DLD1 (cell line): ENCODE results near the gene PHOX2B.
"Not testable (repeated sequence)": the region's sequence is repeated elsewhere in the genome, so short reads cannot be mapped to it uniquely, and the experiment has no call there.

ENCODE experiments used
- in situ Hi-C: cut with HindIII; loops from 2 replicates; pipeline ENCODE4 v1.10.0; 2017; ENCODE audit warnings: low sequenced_read_pairs

The PHOX2B gene

DNA sequence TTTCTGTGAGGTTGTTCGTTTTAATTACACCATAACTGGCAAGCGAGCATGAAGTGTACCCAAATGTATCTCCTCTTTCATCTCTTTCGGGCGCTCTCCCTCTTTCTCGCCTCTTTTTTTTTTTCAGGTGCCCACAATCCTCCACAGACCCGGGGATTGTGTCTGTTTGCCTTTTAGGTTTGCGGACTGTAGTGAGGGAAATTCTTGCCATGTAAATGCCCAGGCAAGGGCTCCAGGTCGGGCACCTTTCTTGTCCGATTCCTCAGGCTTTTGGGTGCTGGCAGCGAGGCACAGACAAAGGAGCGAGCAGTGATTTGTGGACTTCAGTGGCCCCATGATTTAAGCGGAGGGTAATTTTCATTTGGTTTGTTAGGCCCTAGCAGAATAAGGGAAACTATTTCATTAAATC lies 1.1 kb upstream of the PHOX2B start:
- in situ Hi-C loops, result no loop called here

DNA sequence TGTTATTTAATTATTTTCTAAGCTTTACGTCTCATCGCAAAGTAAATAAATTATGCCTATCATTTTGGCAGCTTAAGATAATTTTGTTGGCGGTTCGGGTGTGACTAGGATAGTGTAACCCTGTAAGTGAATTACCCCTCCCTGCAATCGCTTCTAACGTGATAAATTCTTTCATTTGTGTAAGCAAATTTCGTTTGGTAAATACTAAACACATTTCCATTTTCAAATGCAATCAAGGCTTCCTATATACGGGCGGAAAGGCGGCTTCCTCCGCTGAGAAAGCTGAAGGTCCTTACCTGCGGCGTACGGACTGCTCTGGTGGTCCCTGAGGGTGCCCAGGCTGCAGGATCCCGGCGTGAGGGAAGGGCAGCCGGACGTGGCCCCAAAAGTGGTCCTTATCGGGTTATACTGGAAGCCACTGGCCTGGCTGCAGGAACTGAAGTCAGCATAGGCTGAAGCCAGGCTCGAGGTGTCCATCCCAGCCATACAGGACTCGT lies 403 bp downstream of the PHOX2B start:
- in situ Hi-C loops, result no loop called here

DNA sequence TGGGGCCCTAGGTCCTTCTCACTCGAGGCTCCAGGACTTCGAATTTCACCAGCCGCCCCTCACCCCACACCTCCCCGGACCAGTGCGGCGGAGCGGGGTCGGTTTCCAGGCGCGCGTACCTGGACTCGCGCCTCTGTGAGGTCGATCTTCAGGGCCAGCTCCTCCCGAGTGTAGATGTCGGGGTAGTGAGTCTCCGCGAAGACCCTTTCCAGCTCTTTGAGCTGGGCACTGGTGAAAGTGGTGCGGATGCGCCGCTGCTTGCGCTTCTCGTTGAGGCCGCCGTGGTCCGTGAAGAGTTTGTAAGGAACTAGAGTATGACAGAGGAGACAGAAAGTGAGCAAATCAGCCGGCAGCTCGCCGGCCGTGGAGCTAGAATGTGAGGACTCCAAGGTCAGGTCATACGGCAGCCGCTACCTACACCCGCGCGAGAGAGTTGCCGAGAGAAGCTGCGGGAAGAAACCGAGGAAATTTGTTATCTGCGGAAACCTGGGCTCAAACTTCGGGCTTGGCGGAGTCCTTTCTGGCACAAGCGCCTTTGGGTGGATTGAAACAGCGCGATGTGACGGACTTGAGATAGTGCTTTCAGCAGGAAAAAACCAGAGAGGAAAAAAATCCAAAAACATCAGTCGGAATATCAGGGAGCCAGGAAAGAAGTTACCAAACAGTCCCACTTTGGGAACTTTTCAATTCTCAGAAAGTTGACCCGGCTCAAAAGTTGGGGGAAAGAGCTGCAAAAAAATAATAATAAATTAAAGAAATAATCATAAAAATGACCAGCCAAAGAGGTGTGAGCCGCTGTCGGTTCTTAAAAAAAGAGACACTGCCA lies 1.1 kb downstream of the PHOX2B start:
- in situ Hi-C loops, result no loop called here

DNA sequence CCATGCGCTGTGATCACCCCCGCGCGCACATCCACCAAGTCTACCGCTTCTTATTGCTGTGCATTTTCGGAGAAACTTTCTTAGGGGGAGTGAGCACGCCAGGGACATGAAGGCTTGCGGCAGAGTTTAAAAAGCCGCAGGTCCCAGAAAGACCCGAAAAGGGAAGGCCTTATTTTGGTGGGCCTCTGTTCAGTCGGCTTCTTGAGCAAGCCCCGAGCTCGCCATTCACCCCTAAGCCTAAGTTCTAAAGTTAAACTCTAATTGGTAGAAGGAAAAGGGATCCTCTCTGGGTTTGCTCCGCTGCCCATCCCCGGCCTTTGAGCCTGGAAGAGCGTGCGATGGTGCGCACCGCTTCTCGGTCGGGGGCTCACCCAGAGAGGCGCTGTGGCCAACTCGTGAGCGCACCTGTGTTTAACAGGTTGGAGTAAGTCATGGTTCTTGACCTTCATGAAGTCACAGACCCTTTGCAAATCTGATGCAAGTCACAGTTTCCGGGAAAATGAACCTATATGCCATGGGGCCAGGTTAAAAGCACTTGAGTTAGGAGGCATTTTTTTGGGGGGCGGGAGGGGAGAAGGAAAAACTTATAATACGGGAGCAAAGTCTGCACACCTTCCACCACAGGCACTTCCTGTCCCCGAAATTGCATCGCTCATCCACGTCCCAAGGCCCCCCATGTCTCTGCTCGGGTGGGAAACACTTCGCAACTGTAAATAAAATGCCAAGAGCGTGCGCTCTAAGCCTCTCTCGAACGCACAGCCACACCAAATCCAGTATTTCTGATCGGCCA lies 1.9 kb downstream of the PHOX2B start:
- in situ Hi-C loops, result no loop called here

DNA sequence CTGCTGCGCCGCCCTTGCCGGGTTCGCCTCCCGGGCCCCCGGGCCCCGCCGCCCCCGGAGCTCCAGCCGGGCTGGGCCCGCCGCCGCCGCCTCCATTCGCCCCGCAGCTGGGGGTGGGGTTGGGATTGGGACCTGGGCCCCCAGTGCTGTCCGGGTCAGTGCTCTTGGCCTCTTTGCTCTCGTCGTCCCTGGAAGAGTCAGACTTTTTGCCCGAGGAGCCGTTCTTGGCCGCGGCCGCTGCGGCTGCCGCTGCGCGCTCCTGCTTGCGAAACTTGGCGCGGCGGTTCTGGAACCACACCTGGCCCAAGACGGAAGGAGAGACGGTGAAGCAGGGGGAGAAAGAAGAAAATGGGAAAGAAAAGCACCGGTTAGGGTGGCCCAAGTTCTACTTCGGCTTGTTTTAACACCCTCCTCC lies 2.5 kb downstream of the PHOX2B start:
- in situ Hi-C loops, result no loop called here

DNA sequence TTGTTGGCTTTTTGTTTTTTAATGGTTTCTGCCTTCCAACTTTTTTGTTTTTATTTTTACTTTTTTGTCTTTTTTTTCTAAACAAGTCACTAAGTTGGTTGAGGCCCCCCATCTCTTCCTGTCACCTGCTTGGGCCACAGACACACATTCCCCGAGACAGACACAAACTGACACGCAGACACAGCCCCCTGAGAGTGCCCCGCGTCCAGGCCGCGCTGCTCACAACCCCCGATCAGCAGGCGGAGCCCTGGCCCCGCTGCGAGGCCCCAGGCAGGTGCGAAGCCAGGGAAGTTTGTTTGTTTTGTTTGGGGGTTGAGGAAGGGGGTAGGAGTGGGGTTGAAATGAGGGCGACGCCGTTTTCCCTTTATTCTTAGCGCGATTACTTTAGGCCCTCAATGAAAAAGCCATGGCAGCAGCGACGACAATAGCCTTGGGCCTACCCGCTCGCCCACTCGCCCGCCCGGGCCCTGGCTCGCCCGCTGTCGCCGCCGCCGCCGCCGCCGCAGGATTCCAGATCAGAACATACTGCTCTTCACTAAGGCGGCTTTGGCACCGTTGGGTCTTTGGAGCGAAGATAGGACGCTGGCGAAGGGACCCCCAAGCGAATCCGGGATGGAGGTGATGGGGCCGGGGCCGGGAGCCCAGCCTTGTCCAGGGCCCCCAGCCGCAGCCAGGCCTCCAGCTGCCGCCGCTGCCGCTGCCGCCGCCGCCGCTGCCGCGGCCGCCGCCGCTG lies 3.1 kb downstream of the PHOX2B start:
- in situ Hi-C loops, result no loop called here

DNA sequence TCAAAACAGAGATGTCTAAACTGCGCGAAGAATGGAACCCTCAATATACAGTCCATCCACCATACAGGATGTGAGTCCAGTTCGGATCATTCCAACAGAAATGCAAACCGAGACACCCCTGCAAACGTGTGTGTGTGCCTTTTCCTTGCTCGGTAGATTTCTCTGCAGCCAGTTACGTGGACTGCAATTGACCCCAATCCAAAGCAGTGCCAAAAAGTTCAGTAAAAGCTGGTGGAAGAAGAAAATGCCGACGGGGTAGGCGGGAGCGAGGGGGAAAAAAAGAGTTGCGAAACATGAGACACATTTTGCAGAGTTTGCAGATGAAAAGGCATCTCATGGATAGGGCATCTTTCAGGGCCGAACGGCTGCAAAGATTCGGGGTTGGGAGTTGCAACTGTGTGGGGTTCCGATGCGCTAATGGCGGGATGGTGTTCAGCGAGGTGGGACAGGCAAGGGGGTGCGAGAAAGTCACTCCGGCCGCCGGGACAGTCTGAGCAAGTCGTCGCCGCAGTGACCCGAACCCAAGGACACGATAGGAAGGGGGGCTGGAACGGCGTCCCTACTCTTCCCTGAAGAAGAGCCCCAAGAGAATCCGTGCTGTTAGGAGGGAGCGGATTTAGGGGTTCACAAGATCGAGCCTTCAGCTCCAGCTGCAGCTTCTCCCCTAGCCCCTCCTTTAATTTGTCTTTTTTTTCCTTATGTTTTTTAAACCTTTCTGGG lies 3.8 kb downstream of the PHOX2B start:
- in situ Hi-C loops, result no loop called here

DNA sequence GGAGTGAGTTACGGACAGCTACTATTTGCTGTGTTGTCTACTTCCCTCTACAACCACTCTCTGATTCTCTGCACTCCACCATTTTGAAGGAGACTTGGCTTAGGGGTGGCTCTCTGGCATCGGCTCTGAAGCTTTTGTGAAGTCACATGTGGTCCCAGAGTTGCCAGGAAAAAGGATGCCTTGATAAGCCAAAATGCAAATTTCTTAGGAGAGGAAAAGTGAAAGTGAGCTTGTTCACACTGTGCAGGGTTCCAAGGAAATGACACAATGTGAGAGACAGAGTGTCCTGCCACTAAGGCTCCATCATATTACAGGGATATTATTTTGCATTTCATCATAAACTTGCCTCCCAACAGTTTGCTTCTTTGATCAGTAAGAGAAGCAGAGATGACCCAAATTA lies 7.2 kb downstream of the PHOX2B start:
- in situ Hi-C loops, result no loop called here

DNA sequence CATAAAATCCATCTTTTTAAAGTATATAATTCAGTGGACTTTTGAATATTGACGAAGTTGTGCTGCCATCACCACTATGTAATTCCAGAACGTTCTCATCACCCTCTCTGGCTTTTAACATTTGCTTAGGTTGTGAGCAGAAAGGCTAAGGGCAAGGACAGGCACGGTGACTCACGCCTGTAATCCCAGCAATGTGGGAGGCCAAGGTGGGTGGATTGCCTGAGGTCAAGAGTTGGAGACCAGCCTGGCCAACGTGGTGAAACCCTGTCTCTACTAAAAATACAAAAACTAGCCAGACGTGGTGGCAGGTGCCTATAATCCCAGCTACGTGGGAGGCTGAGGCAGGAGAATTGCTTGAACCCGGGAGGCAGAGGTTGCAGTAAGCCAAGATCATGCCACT lies 11.0 kb downstream of the PHOX2B start:
- in situ Hi-C loops, result not testable (repeated sequence)

DNA sequence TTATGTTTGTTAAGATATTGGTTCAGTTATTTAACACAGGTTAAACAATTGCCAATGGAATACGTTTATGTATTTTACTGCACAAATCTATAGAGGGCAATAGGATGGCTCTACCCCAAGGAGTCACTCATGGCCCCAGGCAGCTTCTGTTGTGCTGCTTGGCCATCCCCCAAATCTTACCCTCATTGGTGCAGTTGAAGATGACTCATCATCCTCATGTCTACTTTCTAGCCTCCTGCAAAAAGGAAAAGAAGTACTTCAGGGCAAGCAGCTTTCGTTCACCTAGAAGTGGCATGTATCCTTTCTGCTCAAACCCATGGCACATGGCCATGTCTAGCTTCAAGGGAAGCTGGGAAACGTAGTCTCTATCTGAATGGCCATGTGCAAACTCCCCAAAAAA lies 14.2 kb downstream of the PHOX2B start:
- in situ Hi-C loops, result no loop called here

DNA sequence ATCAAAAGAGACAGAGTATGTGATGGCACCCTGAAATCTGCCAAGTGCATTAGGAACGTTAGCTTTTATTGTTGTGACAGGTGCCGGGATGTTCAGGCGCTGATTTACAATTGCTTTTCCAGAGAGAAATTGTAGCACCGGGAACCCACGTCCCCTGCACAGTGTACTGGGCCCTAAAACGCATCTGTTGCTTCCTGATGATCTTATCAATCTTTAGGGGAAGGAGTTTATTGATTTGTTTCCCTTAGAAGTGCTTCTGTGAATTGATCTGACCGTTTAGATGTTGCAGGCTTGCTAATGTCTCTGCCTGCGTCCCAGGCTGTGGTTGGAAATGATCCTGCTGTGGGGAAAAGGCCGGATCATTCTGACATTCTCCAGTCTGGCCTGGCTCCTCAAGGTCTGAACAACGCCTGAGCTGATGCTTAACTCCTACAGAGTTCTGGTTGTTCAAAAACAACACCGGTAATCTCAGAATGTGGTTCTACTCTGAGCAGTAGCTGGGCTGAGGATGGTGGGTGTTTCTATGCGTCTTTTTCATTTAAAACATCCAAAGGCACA lies 16.9 kb downstream of the PHOX2B start:
- in situ Hi-C loops, result no loop called here

DNA sequence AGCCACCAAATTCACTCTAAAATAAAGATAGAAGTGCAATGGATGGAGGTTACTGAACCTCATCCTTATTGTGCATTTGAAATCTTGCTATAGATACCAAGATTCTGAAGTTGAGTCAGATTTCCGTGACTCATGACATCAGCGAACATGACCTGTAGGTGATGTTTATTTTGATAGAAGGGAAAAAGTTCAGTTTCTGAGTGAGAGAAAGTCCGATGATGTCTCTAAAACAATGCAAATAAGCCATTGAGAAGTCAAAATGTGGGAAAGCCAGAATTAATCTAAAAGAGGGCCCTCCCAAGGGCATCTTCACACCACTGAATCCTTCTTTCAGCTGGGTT lies 20.0 kb downstream of the PHOX2B start:
- in situ Hi-C loops, result no loop called here

DNA sequence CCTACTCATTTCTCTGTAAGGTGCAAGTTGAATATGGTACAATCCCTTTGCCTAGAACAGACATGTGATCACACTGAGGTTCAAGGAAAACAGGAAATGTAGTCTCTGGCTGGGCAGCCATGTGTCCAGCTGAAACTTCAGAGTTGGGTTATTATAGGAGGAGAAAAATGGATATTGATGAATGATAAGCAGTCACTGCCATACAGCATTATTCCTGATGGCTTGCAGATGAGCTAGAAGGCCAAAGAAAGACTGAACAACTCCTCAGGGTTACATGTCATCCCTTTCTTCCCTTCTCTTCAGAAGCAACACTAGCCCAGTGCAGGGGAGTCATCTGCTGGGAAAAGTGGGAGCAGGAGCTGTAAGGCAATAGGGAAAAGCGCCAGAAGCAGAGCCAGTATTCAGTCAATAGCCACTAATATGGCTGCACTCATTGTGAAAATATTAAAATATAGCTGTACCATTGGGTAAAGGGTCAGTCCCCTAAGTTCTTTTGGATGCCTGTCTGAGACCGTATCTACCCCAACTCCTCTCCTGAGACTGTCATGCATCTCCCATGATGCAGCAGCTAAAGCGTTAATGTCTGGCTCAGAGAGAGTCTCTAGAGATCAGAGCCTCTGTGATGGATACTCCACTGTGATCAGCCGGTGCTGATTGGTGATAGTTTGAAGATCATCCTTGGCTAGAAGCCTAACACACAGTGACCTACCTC lies 20.5 kb downstream of the PHOX2B start:
- in situ Hi-C loops, result no loop called here

DNA sequence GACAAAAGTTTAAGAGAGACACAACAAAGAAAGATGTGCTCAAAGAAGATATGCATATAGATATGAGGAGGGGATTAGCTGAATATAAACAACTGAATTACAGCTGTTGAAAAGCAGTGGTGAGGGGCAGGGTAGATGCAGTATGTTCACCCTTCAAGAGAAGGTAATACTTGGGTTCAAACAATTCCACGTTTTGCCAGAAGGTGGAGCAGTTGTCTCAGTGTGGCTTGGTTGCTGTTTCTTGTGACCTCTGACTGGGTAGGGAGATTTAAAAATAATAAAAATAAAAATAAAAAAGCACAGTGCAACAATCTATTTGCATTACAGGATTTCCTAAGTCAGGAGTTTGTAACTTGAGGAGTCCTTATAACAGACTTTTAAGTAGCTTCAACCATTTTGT lies 23.3 kb downstream of the PHOX2B start:
- in situ Hi-C loops, result no loop called here

DNA sequence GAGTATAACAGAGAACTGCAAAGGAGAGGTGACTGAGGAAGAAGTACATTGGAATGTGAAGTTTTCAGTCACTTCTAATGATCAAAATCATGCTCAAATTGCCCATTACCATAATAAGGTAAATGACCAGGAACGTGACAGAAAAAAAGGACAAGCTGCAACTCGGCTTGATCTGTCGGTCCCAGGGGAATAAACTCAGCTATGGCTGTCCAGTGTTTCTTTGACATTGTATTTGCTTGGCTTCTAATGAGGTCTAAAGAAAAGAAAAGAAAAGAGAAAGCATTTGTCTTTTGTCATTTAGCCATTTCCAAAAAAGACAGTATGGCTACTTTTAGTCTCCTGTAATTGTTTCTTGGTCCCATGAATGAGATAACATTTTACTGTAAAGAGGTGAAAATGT lies 25.2 kb downstream of the PHOX2B start:
- in situ Hi-C loops, result no loop called here

DNA sequence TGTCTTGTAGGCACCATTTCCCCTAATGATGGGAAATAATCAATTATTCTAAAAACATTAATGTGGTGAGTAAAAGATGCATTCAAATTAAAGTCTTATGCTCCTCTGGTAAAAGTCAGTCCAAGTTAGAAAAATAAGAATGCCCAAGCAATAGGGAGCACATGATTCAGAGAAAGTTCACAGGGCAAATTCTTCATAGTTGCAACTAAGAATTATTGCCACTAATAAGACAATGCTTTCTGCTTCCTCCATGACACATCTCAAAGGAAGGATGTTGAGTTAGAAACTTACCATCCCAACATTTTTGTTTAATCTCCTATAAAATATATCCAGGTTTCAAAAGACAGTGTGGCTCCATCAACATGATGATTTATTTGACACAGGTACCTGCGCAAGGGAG lies 26.3 kb downstream of the PHOX2B start:
- in situ Hi-C loops, result no loop called here

DNA sequence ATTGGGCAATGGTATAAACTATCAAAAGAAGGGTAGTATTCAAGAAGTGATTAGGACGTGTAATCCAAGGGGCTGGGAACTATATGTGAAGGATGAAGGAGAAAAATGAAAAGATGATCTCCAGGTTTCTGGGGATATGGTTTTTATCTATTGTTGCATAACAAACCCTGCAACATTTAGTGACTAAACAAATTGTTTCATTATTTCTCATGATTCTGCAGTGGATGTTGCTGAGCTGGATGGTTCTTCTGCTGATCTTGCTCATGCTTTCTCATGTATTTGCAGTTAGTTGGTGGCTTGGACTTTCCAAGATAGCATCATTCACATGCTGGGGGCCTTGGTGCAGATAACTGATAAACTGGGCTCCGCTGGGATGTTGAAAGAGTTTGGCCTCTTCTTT lies 29.1 kb downstream of the PHOX2B start:
- in situ Hi-C loops, result no loop called here

DNA sequence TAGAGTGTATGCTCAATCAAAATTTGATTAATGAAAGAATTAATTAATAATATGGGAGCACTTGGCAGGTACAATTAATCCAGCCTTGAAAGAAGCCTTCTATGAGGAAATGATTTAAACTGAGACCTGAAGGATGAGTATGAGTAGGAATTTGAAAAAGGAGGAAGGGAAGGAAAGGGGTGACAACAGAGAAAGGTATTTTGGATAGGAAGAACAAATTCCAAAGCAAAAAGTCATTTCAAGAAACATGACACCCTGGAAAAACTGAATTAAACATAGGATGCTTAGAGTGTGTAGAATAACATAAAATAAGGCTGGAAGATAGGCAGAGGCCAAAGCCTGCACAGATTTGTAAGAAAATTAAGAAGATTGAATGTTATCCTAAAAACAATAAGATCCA lies 29.6 kb downstream of the PHOX2B start:
- in situ Hi-C loops, result no loop called here

DNA sequence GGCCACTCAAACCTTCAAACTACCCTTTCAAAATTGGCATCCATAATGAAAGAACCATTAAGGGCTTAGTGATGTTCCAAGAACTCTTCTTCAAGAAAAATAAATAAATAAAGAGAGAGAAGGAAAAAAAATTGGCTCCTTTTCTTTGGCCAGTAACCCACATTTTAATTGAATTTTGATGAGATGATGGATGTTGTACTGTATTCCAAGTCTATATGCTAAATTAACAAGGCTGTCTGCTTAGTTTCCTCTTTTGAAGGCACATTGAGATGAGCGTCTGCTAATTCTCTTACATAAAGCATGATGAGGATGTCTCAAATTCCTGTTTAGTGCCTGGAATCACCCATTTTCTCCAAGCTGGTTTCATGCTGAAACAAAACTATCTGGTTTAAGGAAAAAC lies 33.4 kb downstream of the PHOX2B start:
- in situ Hi-C loops, result no loop called here
